ENCODE data around the gene SYNE1.
"Not testable (repeated sequence)": the region's sequence is repeated elsewhere in the genome, so short reads cannot be mapped to it uniquely, and the experiment has no call there.

Gene SYNE1

GRCh38 chr6:152495456-152495855, 141.7 kb downstream of the SYNE1 start:
- DNase-seq (ENCODE audit: insufficient read length, low spot score); FAIRE-seq: not testable (repeated sequence)

GRCh38 chr6:152492281-152492680, 144.9 kb downstream of the SYNE1 start:
- not testable (repeated sequence) for FAIRE-seq; DNase-seq (ENCODE audit: insufficient read length, low spot score)

GRCh38 chr6:152491501-152491900, 145.7 kb downstream of the SYNE1 start:
- not testable (repeated sequence) for FAIRE-seq; DNase-seq (ENCODE audit: insufficient read length, low spot score)

- FAIRE-seq; DNase-seq (ENCODE audit: insufficient read length, low spot score): not testable (repeated sequence)
Observed at GRCh38 chr6:152490971-152491378, 146.2 kb downstream of the SYNE1 start.

- no peak for FAIRE-seq
- DNase-seq (ENCODE audit: insufficient read length, low spot score) = no peak
Observed at GRCh38 chr6:152484806-152485205, 152.4 kb downstream of the SYNE1 start.

GRCh38 chr6:152482289-152482688, 154.9 kb downstream of the SYNE1 start:
- no peak for FAIRE-seq
- no peak for DNase-seq (ENCODE audit: insufficient read length, low spot score)

GRCh38 chr6:152478377-152479010, 158.7 kb downstream of the SYNE1 start:
- DNase-seq (ENCODE audit: insufficient read length, low spot score) = no peak
- FAIRE-seq = no peak

- no peak for FAIRE-seq
- DNase-seq (ENCODE audit: insufficient read length, low spot score) = no peak
Observed at GRCh38 chr6:152474354-152474753, 162.8 kb downstream of the SYNE1 start.

GRCh38 chr6:152472325-152472724, 164.8 kb downstream of the SYNE1 start:
- DNase-seq (ENCODE audit: insufficient read length, low spot score) (no peak), FAIRE-seq (no peak)

GRCh38 chr6:152471456-152472265, 165.5 kb downstream of the SYNE1 start:
- no peak for DNase-seq (ENCODE audit: insufficient read length, low spot score)
- no peak for FAIRE-seq

- FAIRE-seq (no peak), DNase-seq (ENCODE audit: insufficient read length, low spot score) (no peak)
Observed at GRCh38 chr6:152463164-152463563, 174.0 kb downstream of the SYNE1 start.

- no peak for FAIRE-seq
Observed at GRCh38 chr6:152462716-152463115, 174.4 kb downstream of the SYNE1 start.

GRCh38 chr6:152461556-152461955, 175.6 kb downstream of the SYNE1 start:
- DNase-seq (ENCODE audit: insufficient read length, low spot score) = peak; percentile 11
- FAIRE-seq = no peak

More at GRCh38 chr6:152462716-152463115, 174.4 kb downstream of the SYNE1 start:
- no peak for DNase-seq (ENCODE audit: insufficient read length, low spot score)

GRCh38 chr6:152458648-152459644, 178.2 kb downstream of the SYNE1 start:
- FAIRE-seq (no peak), DNase-seq (ENCODE audit: insufficient read length, low spot score) (no peak)

GRCh38 chr6:152457949-152458624, 179.1 kb downstream of the SYNE1 start:
- FAIRE-seq (no peak), DNase-seq (ENCODE audit: insufficient read length, low spot score) (no peak)

GRCh38 chr6:152454003-152454402, 183.2 kb downstream of the SYNE1 start:
- no peak for DNase-seq (ENCODE audit: insufficient read length, low spot score)
- FAIRE-seq = no peak

GRCh38 chr6:152453421-152453820, 183.7 kb downstream of the SYNE1 start:
- FAIRE-seq (no peak), DNase-seq (ENCODE audit: insufficient read length, low spot score) (no peak)

GRCh38 chr6:152452639-152453038, 184.5 kb downstream of the SYNE1 start:
- FAIRE-seq = no peak

GRCh38 chr6:152450519-152450918, 186.6 kb downstream of the SYNE1 start:
- DNase-seq (ENCODE audit: insufficient read length, low spot score) (no peak), FAIRE-seq (no peak)

More at GRCh38 chr6:152452639-152453038, 184.5 kb downstream of the SYNE1 start:
- no peak for DNase-seq (ENCODE audit: insufficient read length, low spot score)

- FAIRE-seq = no peak
- DNase-seq (ENCODE audit: insufficient read length, low spot score) = no peak
Observed at GRCh38 chr6:152441902-152442301, 195.3 kb downstream of the SYNE1 start.
